Effector memory CD4-positive, alpha-beta T cell (primary cell): ENCODE data around the gene KRABD2.
"Not testable (repeated sequence)": the region's sequence is repeated elsewhere in the genome, so short reads cannot be mapped to it uniquely, and the experiment has no call there.

ENCODE experiments used
- DNase-seq, 3 donors: peaks; one replicate each; pipeline ENCODE4 v3.0.0-alpha.2; 2020
- H3K27ac ChIP-seq: 2 replicates; pipeline ENCODE4 v1.7.0; 2013; ENCODE audit warnings: mild to moderate bottlenecking, low read length, moderate library complexity; ENCODE audit not compliant: insufficient read depth, poor library complexity, severe bottlenecking
- H3K27me3 ChIP-seq: replicated peaks from 2 replicates; pipeline ENCODE4 v1.7.0; 2013; ENCODE audit warnings: mild to moderate bottlenecking, low read length; ENCODE audit not compliant: insufficient read depth, control insufficient read depth, poor library complexity, severe bottlenecking
- H3K36me3 ChIP-seq: 2 replicates; pipeline ENCODE4 v1.7.0; 2013; ENCODE audit warnings: mild to moderate bottlenecking, low read length, moderate library complexity; ENCODE audit not compliant: control insufficient read depth, insufficient read depth
- H3K4me1 ChIP-seq: 2 replicates; pipeline ENCODE4 v1.7.0; 2013; ENCODE audit warnings: low read length, mild to moderate bottlenecking; ENCODE audit not compliant: control insufficient read depth, insufficient read depth, poor library complexity, severe bottlenecking
- H3K4me3 ChIP-seq: 2 replicates; pipeline ENCODE4 v1.7.0; 2013; ENCODE audit warnings: low read length, low read depth, mild to moderate bottlenecking; ENCODE audit not compliant: insufficient read depth, poor library complexity, severe bottlenecking
- H3K9me3 ChIP-seq: 2 replicates; pipeline ENCODE4 v1.7.0; 2013; ENCODE audit warnings: mild to moderate bottlenecking, low read length, moderate library complexity; ENCODE audit not compliant: control insufficient read depth

Gene KRABD2

GRCh38 chr17:8347001-8347400, 29.5 kb downstream of the KRABD2 start:
- DNase-seq, H3K4me1 ChIP-seq, H3K36me3 ChIP-seq, H3K4me3 ChIP-seq, H3K27ac ChIP-seq, H3K9me3 ChIP-seq, H3K27me3 ChIP-seq: not testable (repeated sequence)

GRCh38 chr17:8345951-8346665, 30.4 kb downstream of the KRABD2 start:
- Histone ChIP-seq H3K27ac (no peak overlapping the region), H3K4me3 (no peak overlapping the region), H3K36me3 (no peaks in the 10 kb centered on the region), H3K9me3 (no peaks in the 10 kb centered on the region), H3K4me1 (no peaks in the 10 kb centered on the region), H3K27me3 (no peaks in the 10 kb centered on the region)
- no peak for DNase-seq

GRCh38 chr17:8345052-8345690, 31.3 kb downstream of the KRABD2 start:
- Histone ChIP-seq H3K9me3 (no peaks in the 10 kb centered on the region), H3K4me1 (no peaks in the 10 kb centered on the region), H3K4me3 (no peak overlapping the region), H3K36me3 (no peaks in the 10 kb centered on the region), H3K27me3 (no peaks in the 10 kb centered on the region), H3K27ac (no peak overlapping the region)
- no peak for DNase-seq

GRCh38 chr17:8341456-8341855, 35.0 kb downstream of the KRABD2 start:
- DNase-seq: no peak
- no peaks in the 10 kb centered on the region for H3K27me3 ChIP-seq

GRCh38 chr17:8339540-8339939, 37.0 kb downstream of the KRABD2 start, which contains the start of gene ODF4:
TSS of gene ODF4 (plus strand) at chr17:8339840. CDS start at chr17:8340052, 212 bp downstream.
- Histone ChIP-seq H3K4me1 (no peaks in the 10 kb centered on the region), H3K27me3 (no peaks in the 10 kb centered on the region), H3K9me3 (no peaks in the 10 kb centered on the region), H3K36me3 (no peaks in the 10 kb centered on the region), H3K27ac (no peak within 1 kb of the TSS), H3K4me3 (no peak within 1 kb of the TSS)
- no peak for DNase-seq

More at GRCh38 chr17:8341456-8341855, 35.0 kb downstream of the KRABD2 start:
- Histone ChIP-seq H3K36me3 (no peaks in the 10 kb centered on the region), H3K4me1 (no peaks in the 10 kb centered on the region), H3K27ac (no peak overlapping the region), H3K9me3 (no peaks in the 10 kb centered on the region), H3K4me3 (no peak overlapping the region)

- Histone ChIP-seq H3K4me1 (no peaks in the 10 kb centered on the region), H3K27me3 (no peaks in the 10 kb centered on the region), H3K9me3 (no peaks in the 10 kb centered on the region), H3K4me3 (no peak overlapping the region), H3K36me3 (no peaks in the 10 kb centered on the region), H3K27ac (no peak overlapping the region)
- DNase-seq: no peak
Measured at GRCh38 chr17:8338753-8339140, 37.8 kb downstream of the KRABD2 start.

- Histone ChIP-seq H3K9me3 (no peaks in the 10 kb centered on the region), H3K4me1 (no peaks in the 10 kb centered on the region), H3K36me3 (no peaks in the 10 kb centered on the region), H3K27me3 (no peaks in the 10 kb centered on the region), H3K4me3 (no peak overlapping the region), H3K27ac (no peak overlapping the region)
- no peak for DNase-seq
Measured at GRCh38 chr17:8337802-8338752, 38.4 kb downstream of the KRABD2 start.

GRCh38 chr17:8333281-8333680, 43.2 kb downstream of the KRABD2 start:
- no peak overlapping the region for H3K4me3 ChIP-seq
- no peaks in the 10 kb centered on the region for H3K4me1 ChIP-seq
- no peaks in the 10 kb centered on the region for H3K9me3 ChIP-seq
- H3K27me3 ChIP-seq: no peaks in the 10 kb centered on the region
- no peak overlapping the region for H3K27ac ChIP-seq
- H3K36me3 ChIP-seq: no peaks in the 10 kb centered on the region
- DNase-seq: no peak

- no peaks in the 10 kb centered on the region for H3K9me3 ChIP-seq
- H3K27me3 ChIP-seq: peaks cover 4% of the 10 kb centered on the region
- no peaks in the 10 kb centered on the region for H3K4me1 ChIP-seq
- no peak for DNase-seq
- no peak overlapping the region for H3K4me3 ChIP-seq
- H3K27ac ChIP-seq: no peak overlapping the region
- H3K36me3 ChIP-seq: no peaks in the 10 kb centered on the region
Measured at GRCh38 chr17:8332688-8333087, 43.8 kb downstream of the KRABD2 start.
